OCI-LY7 (cell line): ENCODE measurements around the gene ZNF282. TPM values are rescaled to one million over a fixed set of nuclear protein-coding genes. Genes with fewer than 3 reads are reported as not detected.

Experiments used
- BruUV-seq: library from RNA; stranded (reverse); fragments of 400-500 nt; replicated peaks from 2 replicates; lab custom pipeline; 2021; lab: Mats Ljungman, UMichigan
- CTCF ChIA-PET: fragments of 300-600 bp; sonication (Branson Sonifier 250); formaldehyde crosslinking; loops from one replicate; lab custom pipeline; 2022; ENCODE audit warnings: antibody characterized with exemption; ENCODE audit not compliant: unreplicated experiment; lab: Charles Lee
- POLR2A ChIA-PET: fragments of 300-600 bp; sonication (Branson Sonifier 250); formaldehyde crosslinking; loops from one replicate; lab custom pipeline; 2022; ENCODE audit warnings: antibody characterized with exemption; lab: Charles Lee
- DNase-seq: peaks from one replicate; pipeline ENCODE4 v3.0.0-alpha.2; 2015; ENCODE audit warnings: low spot score
- H2AFZ ChIP-seq: fragments of 200-600 bp; sonication (generic), shearing (Covaris generic); 2 replicates; pipeline ENCODE4 v1.6.1; 2014; ENCODE audit warnings: mild to moderate bottlenecking, antibody characterized with exemption, low read length, moderate library complexity
- H3K27ac ChIP-seq: fragments of 200-600 bp; sonication (generic); 2 replicates; pipeline ENCODE4 v1.5.1; 2014; ENCODE audit warnings: mixed run types, low read depth, mild to moderate bottlenecking, moderate library complexity, low read length, inconsistent platforms; ENCODE audit not compliant: poor library complexity, severe bottlenecking
- H3K36me3 ChIP-seq: fragments of 200-600 bp; sonication (generic); 2 replicates; pipeline ENCODE4 v1.6.1; 2014; ENCODE audit warnings: mild to moderate bottlenecking, antibody characterized with exemption, low read length, moderate library complexity, mixed read lengths; ENCODE audit not compliant: insufficient read depth
- H3K4me1 ChIP-seq: fragments of 200-600 bp; sonication (generic); 2 replicates; pipeline ENCODE4 v1.5.1; 2014; ENCODE audit warnings: mild to moderate bottlenecking, low read length; ENCODE audit not compliant: insufficient read depth, poor library complexity, severe bottlenecking
- H3K4me2 ChIP-seq: fragments of 200-600 bp; sonication (generic); 2 replicates; pipeline ENCODE4 v1.6.1; 2014; ENCODE audit warnings: mild to moderate bottlenecking, low read length
- H3K4me3 ChIP-seq: fragments of 200-600 bp; sonication (generic); 2 replicates; pipeline ENCODE4 v1.5.1; 2014; ENCODE audit warnings: mild to moderate bottlenecking, low read depth, low read length; ENCODE audit not compliant: poor library complexity, severe bottlenecking
- H3K79me2 ChIP-seq: fragments of 200-600 bp; sonication (generic); 2 replicates; pipeline ENCODE4 v1.6.1; 2016; ENCODE audit warnings: low read depth, mild to moderate bottlenecking, low read length, moderate library complexity, mixed read lengths; ENCODE audit not compliant: insufficient read depth
- H3K9me2 ChIP-seq: fragments of 200-600 bp; sonication (generic); 2 replicates; pipeline ENCODE4 v1.6.1; 2016; ENCODE audit warnings: mild to moderate bottlenecking, low read length, mixed read lengths; ENCODE audit not compliant: insufficient read depth
- H3K9me3 ChIP-seq: fragments of 200-600 bp; sonication (generic); 2 replicates; pipeline ENCODE4 v1.6.1; 2014; ENCODE audit warnings: mild to moderate bottlenecking, mixed run types, low read length, mixed read lengths
- H4K20me1 ChIP-seq: fragments of 200-600 bp; sonication (generic); 2 replicates; pipeline ENCODE4 v1.6.1; 2014; ENCODE audit warnings: mild to moderate bottlenecking, antibody characterized with exemption, low read length, moderate library complexity, mixed read lengths; ENCODE audit not compliant: insufficient read depth
- EZH2phosphoT487 ChIP-seq: fragments of 200-600 bp; sonication (generic); IDR thresholded peaks from 2 replicates; pipeline ENCODE4 v1.6.1; 2018; ENCODE audit warnings: low read depth, borderline replicate concordance, mild to moderate bottlenecking, mixed run types, antibody characterized with exemption, low read length, moderate library complexity, mixed read lengths
- intact Hi-C: fragments of 100-400 bp; cut with micrococcal nuclease; formaldehyde crosslinking; loops from one replicate; pipeline ENCODE4 v1.10.0; 2022; ENCODE audit not compliant: unreplicated experiment
- total RNA-seq, 2 experiments: library from RNA; depleted of rRNA in 1 of 2; stranded (reverse); fragments of >200 nt in 1 of 2; shearing (Covaris generic) in 1 of 2; gene quantifications; 2 replicates each; pipeline ENCODE4 v1.2.3, GENCODE V29; 2014 to 2022
- TF ChIP-seq, protein P1 (sequence below): fragments of 200-600 bp; sonication (generic); conservative IDR thresholded peaks from 2 replicates; pipeline ENCODE4 v1.5.1; 2014; ENCODE audit warnings: mild to moderate bottlenecking, antibody characterized with exemption, low read length, moderate library complexity, mixed read lengths

Gene ZNF282
- total RNA-seq, 2 experiments from 2014 or later = 15.4 to 26.6 TPM

DNA sequence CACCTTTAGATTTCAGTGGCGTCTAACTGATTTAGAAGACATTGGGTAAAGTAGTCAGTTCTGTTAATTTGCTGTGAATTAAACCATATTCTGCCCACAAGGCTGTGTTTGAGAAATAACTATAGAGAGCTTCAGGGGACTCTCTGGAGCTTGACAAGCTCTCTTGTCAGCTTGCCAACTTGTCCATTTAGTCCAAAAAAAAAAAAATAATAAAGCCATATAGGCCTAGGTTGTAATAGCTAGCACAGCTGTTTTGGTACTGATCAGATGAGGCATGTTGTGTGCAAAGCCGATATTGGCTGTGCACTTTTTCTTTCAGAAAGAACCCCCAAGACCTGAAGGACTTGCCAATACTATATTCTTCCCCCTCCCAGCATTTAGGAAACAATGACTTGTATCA, 20.2 kb upstream of the ZNF282 start:
- no TSS peak for BruUV-seq
- Histone ChIP-seq H3K4me3 (no peak overlapping the region), H3K4me2 (no peak overlapping the region), H3K9me3 (no peaks in the 10 kb centered on the region), H3K27ac (no peak overlapping the region), H3K79me2 (no peaks in the 10 kb centered on the region), H2AFZ (no peak overlapping the region), H3K36me3 (peaks cover 75% of the 10 kb centered on the region), H4K20me1 (no peaks in the 10 kb centered on the region), H3K9me2 (no peaks in the 10 kb centered on the region), H3K4me1 (no peaks in the 10 kb centered on the region)
- DNase-seq = no peak
- ChIA-PET CTCF (no interaction called here), POLR2A (interaction anchor here (1.7 kb wide), 1 partner anchor 20 kb away, joined by 3 read pairs; the partner anchor contains the start of gene ZNF282)
- intact Hi-C loops = no loop called here
- no peak for TF ChIP-seq EZH2phosphoT487
- TF ChIP-seq, protein P1, sequence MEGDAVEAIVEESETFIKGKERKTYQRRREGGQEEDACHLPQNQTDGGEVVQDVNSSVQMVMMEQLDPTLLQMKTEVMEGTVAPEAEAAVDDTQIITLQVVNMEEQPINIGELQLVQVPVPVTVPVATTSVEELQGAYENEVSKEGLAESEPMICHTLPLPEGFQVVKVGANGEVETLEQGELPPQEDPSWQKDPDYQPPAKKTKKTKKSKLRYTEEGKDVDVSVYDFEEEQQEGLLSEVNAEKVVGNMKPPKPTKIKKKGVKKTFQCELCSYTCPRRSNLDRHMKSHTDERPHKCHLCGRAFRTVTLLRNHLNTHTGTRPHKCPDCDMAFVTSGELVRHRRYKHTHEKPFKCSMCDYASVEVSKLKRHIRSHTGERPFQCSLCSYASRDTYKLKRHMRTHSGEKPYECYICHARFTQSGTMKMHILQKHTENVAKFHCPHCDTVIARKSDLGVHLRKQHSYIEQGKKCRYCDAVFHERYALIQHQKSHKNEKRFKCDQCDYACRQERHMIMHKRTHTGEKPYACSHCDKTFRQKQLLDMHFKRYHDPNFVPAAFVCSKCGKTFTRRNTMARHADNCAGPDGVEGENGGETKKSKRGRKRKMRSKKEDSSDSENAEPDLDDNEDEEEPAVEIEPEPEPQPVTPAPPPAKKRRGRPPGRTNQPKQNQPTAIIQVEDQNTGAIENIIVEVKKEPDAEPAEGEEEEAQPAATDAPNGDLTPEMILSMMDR = no peak

- DNase-seq = no peak
- Histone ChIP-seq H2AFZ (no peak overlapping the region), H3K4me3 (no peak overlapping the region), H3K9me3 (no peaks in the 10 kb centered on the region), H3K79me2 (no peaks in the 10 kb centered on the region), H3K36me3 (peaks cover 82% of the 10 kb centered on the region), H3K4me1 (no peaks in the 10 kb centered on the region), H3K27ac (no peak overlapping the region), H3K9me2 (no peaks in the 10 kb centered on the region), H4K20me1 (no peaks in the 10 kb centered on the region), H3K4me2 (no peak overlapping the region)
- TF ChIP-seq, protein P1 = no peak
- no peak for TF ChIP-seq EZH2phosphoT487
- ChIA-PET CTCF (no interaction called here), POLR2A (interaction anchor here (0.6 kb wide), 1 partner anchor 60 kb away, joined by 3 read pairs; no protein-coding TSS in a partner anchor)
- no TSS peak for BruUV-seq
- intact Hi-C loops = no loop called here
Measured at GRCh38 chr7:149179241-149179640, 16.1 kb upstream of the ZNF282 start.

DNA sequence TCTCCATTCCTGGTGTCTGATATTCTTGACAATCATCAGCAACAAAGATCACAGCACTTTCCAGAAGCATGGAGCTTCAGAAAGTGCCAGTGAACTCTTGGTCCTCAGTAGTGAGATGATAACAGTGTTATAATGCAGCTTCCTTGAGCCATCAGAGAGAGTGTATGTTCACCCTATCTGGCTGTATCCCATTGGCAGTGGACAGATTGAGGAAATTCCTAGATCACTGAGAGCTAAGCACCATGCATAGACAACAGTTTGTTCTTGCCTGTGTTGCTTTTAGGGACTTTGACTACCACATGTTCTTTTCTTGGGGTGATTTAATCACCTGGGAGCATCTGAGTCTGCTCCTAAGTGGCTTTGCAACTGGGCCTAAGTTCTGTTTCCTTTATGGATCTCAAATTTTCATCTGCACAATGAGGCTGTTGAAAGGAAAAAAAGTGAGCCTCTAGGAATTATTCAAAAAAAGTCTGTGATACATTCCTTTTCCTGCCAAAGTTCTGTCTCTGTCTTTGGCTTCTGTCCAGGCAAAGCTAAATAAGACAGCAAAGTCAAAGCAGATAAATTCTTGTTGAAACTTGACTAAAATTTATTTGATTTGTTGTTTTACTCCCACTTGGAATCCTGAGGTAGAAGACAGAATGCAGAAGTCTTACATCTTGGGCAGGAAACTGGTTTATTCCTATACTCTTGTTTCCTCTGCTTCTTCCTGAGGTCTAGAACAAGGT, 14.5 kb upstream of the ZNF282 start:
- intact Hi-C loops = no loop called here
- POLR2A ChIA-PET = interaction anchor here (0.6 kb wide), 1 partner anchor 301 kb away, joined by 3 read pairs; no protein-coding TSS in a partner anchor
- Histone ChIP-seq H3K4me3 (no peak overlapping the region), H3K4me1 (no peaks in the 10 kb centered on the region), H2AFZ (no peak overlapping the region), H3K9me2 (no peaks in the 10 kb centered on the region), H3K79me2 (no peaks in the 10 kb centered on the region), H3K9me3 (no peaks in the 10 kb centered on the region), H3K4me2 (no peak overlapping the region), H4K20me1 (no peaks in the 10 kb centered on the region), H3K36me3 (peaks cover 71% of the 10 kb centered on the region), H3K27ac (no peak overlapping the region)
- CTCF ChIA-PET = no interaction called here
- TF ChIP-seq, protein P1 = no peak
- no peak for TF ChIP-seq EZH2phosphoT487
- DNase-seq = no peak
- no TSS peak for BruUV-seq
